IMR-90 (cell line): ENCODE results near the gene ANK2.

Source experiments
- BHLHE40 ChIP-seq: fragments of 150-350 bp; IDR thresholded peaks from 2 replicates; pipeline ENCODE4 v1.6.1; 2016; ENCODE audit warnings: mild to moderate bottlenecking, low read depth, low read length
- CEBPB ChIP-seq: IDR thresholded peaks from 2 replicates; pipeline ENCODE4 v1.6.1; 2012; ENCODE audit warnings: low read depth, low read length, improper control_type of control experiment
- CTCF ChIP-seq: conservative IDR thresholded peaks from 2 replicates; pipeline ENCODE4 v1.5.1; 2012; ENCODE audit warnings: mild to moderate bottlenecking, low read depth, low read length, improper control_type of control experiment
- ELK1 ChIP-seq: fragments of 150-350 bp; IDR thresholded peaks from 2 replicates; pipeline ENCODE4 v1.6.1; 2016; ENCODE audit warnings: low read depth, mild to moderate bottlenecking, low read length, moderate library complexity, borderline replicate concordance
- NFE2L2 ChIP-seq: fragments of 150-350 bp; IDR thresholded peaks from 2 replicates; pipeline ENCODE4 v1.6.1; 2016; ENCODE audit warnings: low read depth, mild to moderate bottlenecking, low read length
- SMC3 ChIP-seq: fragments of 150-350 bp; IDR thresholded peaks from 2 replicates; pipeline ENCODE4 v1.6.1; 2016; ENCODE audit warnings: low read depth, mild to moderate bottlenecking, antibody characterized with exemption, low read length, moderate library complexity

GRCh38 chr4:113006632-113007031 lies 42.8 kb upstream of the ANK2 start:
- TF ChIP-seq SMC3 (no peak), CTCF (no peak), NFE2L2 (no peak), CEBPB (no peak), BHLHE40 (no peak), ELK1 (no peak)
